ENCODE measurements around the gene SPRY1.
A peak's percentile ranks its signal among the peaks of the same experiment; 100 is the strongest.

The SPRY1 gene

DNA sequence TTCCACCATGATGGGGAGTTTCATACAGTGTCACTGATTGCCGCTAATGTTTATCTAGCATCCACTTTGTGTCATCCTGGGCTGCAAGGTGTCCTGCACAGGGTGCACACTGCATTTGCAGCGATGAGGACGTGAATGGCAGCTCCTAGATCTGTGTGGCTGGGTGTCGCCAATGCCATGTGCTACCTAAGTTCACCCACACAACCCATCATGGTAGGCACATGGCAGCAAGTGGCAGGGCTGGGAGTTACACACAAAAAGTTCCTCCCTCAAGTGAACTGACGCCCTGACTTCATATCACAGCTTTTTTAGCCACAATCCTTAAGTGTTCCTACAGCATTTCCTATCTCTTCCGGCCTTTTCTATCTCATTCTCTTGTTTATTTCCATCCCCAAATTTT, 45.9 kb upstream of the SPRY1 start:
- no CpG with 5 or more reads among the region's 6 CpGs for WGBS (ENCODE audit: extremely low coverage, insufficient coverage, low lambda C conversion rate)
- Histone ChIP-seq H4K5ac (ENCODE audit: low read length) (no peak overlapping the region), H2BK15ac (replicated peaks; ENCODE audit: low read depth) (no peak overlapping the region), H3K23ac (ENCODE audit: low read length) (no peak overlapping the region), H3K79me2 (ENCODE audit: control insufficient read depth, insufficient read depth, low read length) (no peaks in the 10 kb centered on the region), H3K36me3 (ENCODE audit: control insufficient read depth, insufficient read depth, low read length) (no peaks in the 10 kb centered on the region), H3K9ac (ENCODE audit: low read length) (no peak overlapping the region), H3K18ac (ENCODE audit: low read length) (no peak overlapping the region), H3K27ac (ENCODE audit: low read depth, low read length) (no peak overlapping the region), H4K8ac (ENCODE audit: low read depth, low read length) (no peak overlapping the region), H3K4me2 (ENCODE audit: low read length) (no peak overlapping the region), H3K79me1 (ENCODE audit: low read length) (no peaks in the 10 kb centered on the region), H3K4ac (ENCODE audit: low read depth, low read length) (peak overlapping the region; percentile 59), H3K4me3 (ENCODE audit: low read length) (no peak overlapping the region), H3K56ac (ENCODE audit: low read length) (peak overlapping the region; percentile 6), H2BK5ac (ENCODE audit: low read length) (peak overlapping the region; percentile 0), H3K4me1 (ENCODE audit: control insufficient read depth, low read depth, low read length) (peaks cover 2% of the 10 kb centered on the region), H2AK5ac (ENCODE audit: low read length) (peak overlapping the region; percentile 0), H3K27me3 (ENCODE audit: insufficient read depth, low read length, poor library complexity) (no peaks in the 10 kb centered on the region), H2BK120ac (ENCODE audit: low read depth, low read length) (no peak overlapping the region)
- no peak for DNase-seq

GRCh38 chr4:123351713-123352112, 44.9 kb upstream of the SPRY1 start:
- H3K9ac ChIP-seq (ENCODE audit: low read length), result no peak overlapping the region
- no CpG with 5 or more reads among the region's 19 CpGs for WGBS (ENCODE audit: extremely low coverage, insufficient coverage, low lambda C conversion rate)

GRCh38 chr4:123352240-123352945, 44.2 kb upstream of the SPRY1 start:
- no peak overlapping the region for H3K4me2 ChIP-seq (ENCODE audit: low read length)
- no peak for DNase-seq

More at GRCh38 chr4:123351713-123352112, 44.9 kb upstream of the SPRY1 start:
- peak overlapping the region; percentile 7 for H3K4ac ChIP-seq (ENCODE audit: low read depth, low read length)
- no peak overlapping the region for H2BK120ac ChIP-seq (ENCODE audit: low read depth, low read length)
- no peak overlapping the region for H3K4me3 ChIP-seq (ENCODE audit: low read length)
- H4K8ac ChIP-seq (ENCODE audit: low read depth, low read length), result no peak overlapping the region
- no peak overlapping the region for H3K4me2 ChIP-seq (ENCODE audit: low read length)
- H2BK15ac ChIP-seq (replicated peaks; ENCODE audit: low read depth), result no peak overlapping the region
- DNase-seq, result no peak
- H3K27ac ChIP-seq (ENCODE audit: low read depth, low read length), result no peak overlapping the region
- no peaks in the 10 kb centered on the region for H3K27me3 ChIP-seq (ENCODE audit: insufficient read depth, low read length, poor library complexity)
- H3K4me1 ChIP-seq (ENCODE audit: control insufficient read depth, low read depth, low read length), result peaks cover 2% of the 10 kb centered on the region
- H4K5ac ChIP-seq (ENCODE audit: low read length), result no peak overlapping the region
- H2AK5ac ChIP-seq (ENCODE audit: low read length), result no peak overlapping the region
- H3K79me2 ChIP-seq (ENCODE audit: control insufficient read depth, insufficient read depth, low read length), result no peaks in the 10 kb centered on the region
- H3K23ac ChIP-seq (ENCODE audit: low read length), result no peak overlapping the region
- no peak overlapping the region for H3K56ac ChIP-seq (ENCODE audit: low read length)
- H2BK5ac ChIP-seq (ENCODE audit: low read length), result no peak overlapping the region
- no peaks in the 10 kb centered on the region for H3K36me3 ChIP-seq (ENCODE audit: control insufficient read depth, insufficient read depth, low read length)
- no peak overlapping the region for H3K18ac ChIP-seq (ENCODE audit: low read length)
- H3K79me1 ChIP-seq (ENCODE audit: low read length), result no peaks in the 10 kb centered on the region

DNA sequence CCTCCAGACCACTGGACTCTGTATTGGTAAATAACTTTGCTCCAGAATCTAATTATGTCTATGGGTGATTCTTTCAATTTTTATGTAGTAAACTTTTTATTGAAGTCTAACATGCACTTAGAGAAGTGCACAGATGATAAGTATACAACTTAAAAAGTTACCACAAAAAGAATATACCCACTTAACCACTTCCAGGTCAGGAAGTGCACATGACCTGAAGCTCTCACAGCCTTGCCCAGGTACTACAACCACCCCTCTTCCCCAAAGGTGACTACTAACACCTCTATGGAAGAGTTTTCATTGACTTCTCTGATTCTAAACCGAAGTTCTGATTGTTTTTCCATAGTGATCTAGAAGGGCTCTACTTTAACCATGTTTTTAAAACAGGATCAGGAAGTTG, 43.6 kb upstream of the SPRY1 start:
- H3K4me3 ChIP-seq (ENCODE audit: low read length), result no peak overlapping the region
- no peak overlapping the region for H2BK5ac ChIP-seq (ENCODE audit: low read length)
- H3K18ac ChIP-seq (ENCODE audit: low read length), result no peak overlapping the region
- no peaks in the 10 kb centered on the region for H3K79me1 ChIP-seq (ENCODE audit: low read length)
- no peak overlapping the region for H3K9ac ChIP-seq (ENCODE audit: low read length)
- no peak overlapping the region for H3K23ac ChIP-seq (ENCODE audit: low read length)
- H4K8ac ChIP-seq (ENCODE audit: low read depth, low read length), result no peak overlapping the region
- no CpG with 5 or more reads among the region's 1 CpG for WGBS (ENCODE audit: extremely low coverage, insufficient coverage, low lambda C conversion rate)
- H3K4me1 ChIP-seq (ENCODE audit: control insufficient read depth, low read depth, low read length), result peaks cover 2% of the 10 kb centered on the region
- no peak for DNase-seq
- H3K27ac ChIP-seq (ENCODE audit: low read depth, low read length), result no peak overlapping the region
- H3K27me3 ChIP-seq (ENCODE audit: insufficient read depth, low read length, poor library complexity), result no peaks in the 10 kb centered on the region
- H2BK15ac ChIP-seq (replicated peaks; ENCODE audit: low read depth), result no peak overlapping the region
- no peak overlapping the region for H2AK5ac ChIP-seq (ENCODE audit: low read length)
- H3K56ac ChIP-seq (ENCODE audit: low read length), result no peak overlapping the region
- no peaks in the 10 kb centered on the region for H3K79me2 ChIP-seq (ENCODE audit: control insufficient read depth, insufficient read depth, low read length)
- no peak overlapping the region for H3K4me2 ChIP-seq (ENCODE audit: low read length)
- no peak overlapping the region for H3K4ac ChIP-seq (ENCODE audit: low read depth, low read length)
- no peaks in the 10 kb centered on the region for H3K36me3 ChIP-seq (ENCODE audit: control insufficient read depth, insufficient read depth, low read length)
- H2BK120ac ChIP-seq (ENCODE audit: low read depth, low read length), result no peak overlapping the region
- H4K5ac ChIP-seq (ENCODE audit: low read length), result no peak overlapping the region

More at GRCh38 chr4:123352240-123352945, 44.2 kb upstream of the SPRY1 start:
- no peak overlapping the region for H3K56ac ChIP-seq (ENCODE audit: low read length)
- H2BK5ac ChIP-seq (ENCODE audit: low read length), result no peak overlapping the region
- H2BK15ac ChIP-seq (replicated peaks; ENCODE audit: low read depth), result no peak overlapping the region
- H3K4ac ChIP-seq (ENCODE audit: low read depth, low read length), result peak overlapping the region; percentile 7
- H3K79me2 ChIP-seq (ENCODE audit: control insufficient read depth, insufficient read depth, low read length), result no peaks in the 10 kb centered on the region
- no peaks in the 10 kb centered on the region for H3K27me3 ChIP-seq (ENCODE audit: insufficient read depth, low read length, poor library complexity)
- H3K4me3 ChIP-seq (ENCODE audit: low read length), result no peak overlapping the region
- H3K27ac ChIP-seq (ENCODE audit: low read depth, low read length), result no peak overlapping the region
- WGBS (ENCODE audit: extremely low coverage, insufficient coverage, low lambda C conversion rate), result no CpG with 5 or more reads among the region's 6 CpGs
- no peaks in the 10 kb centered on the region for H3K36me3 ChIP-seq (ENCODE audit: control insufficient read depth, insufficient read depth, low read length)
- H3K79me1 ChIP-seq (ENCODE audit: low read length), result no peaks in the 10 kb centered on the region
- no peak overlapping the region for H3K9ac ChIP-seq (ENCODE audit: low read length)
- no peak overlapping the region for H3K18ac ChIP-seq (ENCODE audit: low read length)
- no peak overlapping the region for H3K23ac ChIP-seq (ENCODE audit: low read length)
- no peak overlapping the region for H2AK5ac ChIP-seq (ENCODE audit: low read length)
- no peak overlapping the region for H4K5ac ChIP-seq (ENCODE audit: low read length)
- H4K8ac ChIP-seq (ENCODE audit: low read depth, low read length), result no peak overlapping the region
- H3K4me1 ChIP-seq (ENCODE audit: control insufficient read depth, low read depth, low read length), result peaks cover 2% of the 10 kb centered on the region
- no peak overlapping the region for H2BK120ac ChIP-seq (ENCODE audit: low read depth, low read length)

- H3K4me1 ChIP-seq (ENCODE audit: control insufficient read depth, low read depth, low read length), result peaks cover 2% of the 10 kb centered on the region
- WGBS (ENCODE audit: extremely low coverage, insufficient coverage, low lambda C conversion rate), result no CpG with 5 or more reads among the region's 6 CpGs
- H3K18ac ChIP-seq (ENCODE audit: low read length), result no peak overlapping the region
Observed at GRCh38 chr4:123353656-123354055, 42.9 kb upstream of the SPRY1 start.

DNA sequence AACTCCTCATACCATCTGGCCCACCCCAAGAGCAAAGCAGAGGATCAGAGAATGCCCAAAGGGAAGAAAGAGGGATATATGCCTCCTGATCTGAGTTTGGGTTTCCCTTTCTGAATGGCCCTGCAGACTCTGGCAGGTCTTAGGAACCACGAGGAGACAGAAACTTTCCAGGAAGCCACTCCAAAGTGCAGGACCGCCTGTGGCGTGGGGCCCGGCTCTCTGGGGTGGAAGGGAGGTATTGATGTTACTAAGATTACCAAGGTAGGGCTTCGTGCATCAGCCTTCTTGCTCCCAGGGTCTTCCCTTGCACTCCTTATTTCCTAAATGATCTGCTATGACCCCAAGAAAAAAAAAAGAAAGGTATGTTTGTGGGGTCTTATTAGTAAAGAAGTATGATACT, 41.9 kb upstream of the SPRY1 start:
- H3K56ac ChIP-seq (ENCODE audit: low read length), result no peak overlapping the region
- H3K27ac ChIP-seq (ENCODE audit: low read depth, low read length), result no peak overlapping the region
- H4K8ac ChIP-seq (ENCODE audit: low read depth, low read length), result no peak overlapping the region
- H3K4me1 ChIP-seq (ENCODE audit: control insufficient read depth, low read depth, low read length), result peaks cover 1% of the 10 kb centered on the region
- H2BK120ac ChIP-seq (ENCODE audit: low read depth, low read length), result no peak overlapping the region
- no peak overlapping the region for H4K5ac ChIP-seq (ENCODE audit: low read length)
- no peak overlapping the region for H3K4me2 ChIP-seq (ENCODE audit: low read length)
- H2AK5ac ChIP-seq (ENCODE audit: low read length), result no peak overlapping the region
- no peak overlapping the region for H3K4ac ChIP-seq (ENCODE audit: low read depth, low read length)
- no peak overlapping the region for H3K23ac ChIP-seq (ENCODE audit: low read length)
- H3K79me2 ChIP-seq (ENCODE audit: control insufficient read depth, insufficient read depth, low read length), result no peaks in the 10 kb centered on the region
- no peaks in the 10 kb centered on the region for H3K79me1 ChIP-seq (ENCODE audit: low read length)
- no peak overlapping the region for H2BK15ac ChIP-seq (replicated peaks; ENCODE audit: low read depth)
- no peak overlapping the region for H3K9ac ChIP-seq (ENCODE audit: low read length)
- H2BK5ac ChIP-seq (ENCODE audit: low read length), result no peak overlapping the region
- no peak overlapping the region for H3K4me3 ChIP-seq (ENCODE audit: low read length)
- H3K27me3 ChIP-seq (ENCODE audit: insufficient read depth, low read length, poor library complexity), result no peaks in the 10 kb centered on the region
- WGBS (ENCODE audit: extremely low coverage, insufficient coverage, low lambda C conversion rate), result no CpG with 5 or more reads among the region's 5 CpGs
- H3K36me3 ChIP-seq (ENCODE audit: control insufficient read depth, insufficient read depth, low read length), result no peaks in the 10 kb centered on the region
- DNase-seq, result no peak
- H3K18ac ChIP-seq (ENCODE audit: low read length), result no peak overlapping the region

More at GRCh38 chr4:123353656-123354055, 42.9 kb upstream of the SPRY1 start:
- H3K23ac ChIP-seq (ENCODE audit: low read length), result no peak overlapping the region
- DNase-seq, result no peak
- H4K8ac ChIP-seq (ENCODE audit: low read depth, low read length), result no peak overlapping the region
- no peak overlapping the region for H3K56ac ChIP-seq (ENCODE audit: low read length)
- no peaks in the 10 kb centered on the region for H3K79me2 ChIP-seq (ENCODE audit: control insufficient read depth, insufficient read depth, low read length)
- H3K9ac ChIP-seq (ENCODE audit: low read length), result no peak overlapping the region
- no peaks in the 10 kb centered on the region for H3K27me3 ChIP-seq (ENCODE audit: insufficient read depth, low read length, poor library complexity)
- H2AK5ac ChIP-seq (ENCODE audit: low read length), result no peak overlapping the region
- H3K79me1 ChIP-seq (ENCODE audit: low read length), result no peaks in the 10 kb centered on the region
- H3K4me2 ChIP-seq (ENCODE audit: low read length), result no peak overlapping the region
- no peak overlapping the region for H2BK15ac ChIP-seq (replicated peaks; ENCODE audit: low read depth)
- no peak overlapping the region for H2BK120ac ChIP-seq (ENCODE audit: low read depth, low read length)
- no peak overlapping the region for H4K5ac ChIP-seq (ENCODE audit: low read length)
- H3K4ac ChIP-seq (ENCODE audit: low read depth, low read length), result no peak overlapping the region
- no peaks in the 10 kb centered on the region for H3K36me3 ChIP-seq (ENCODE audit: control insufficient read depth, insufficient read depth, low read length)
- no peak overlapping the region for H2BK5ac ChIP-seq (ENCODE audit: low read length)
- no peak overlapping the region for H3K4me3 ChIP-seq (ENCODE audit: low read length)
- H3K27ac ChIP-seq (ENCODE audit: low read depth, low read length), result no peak overlapping the region

Measured in mesendoderm (in vitro differentiated cells).